ENCODE results near the gene AUNIP.

Gene AUNIP

DNA sequence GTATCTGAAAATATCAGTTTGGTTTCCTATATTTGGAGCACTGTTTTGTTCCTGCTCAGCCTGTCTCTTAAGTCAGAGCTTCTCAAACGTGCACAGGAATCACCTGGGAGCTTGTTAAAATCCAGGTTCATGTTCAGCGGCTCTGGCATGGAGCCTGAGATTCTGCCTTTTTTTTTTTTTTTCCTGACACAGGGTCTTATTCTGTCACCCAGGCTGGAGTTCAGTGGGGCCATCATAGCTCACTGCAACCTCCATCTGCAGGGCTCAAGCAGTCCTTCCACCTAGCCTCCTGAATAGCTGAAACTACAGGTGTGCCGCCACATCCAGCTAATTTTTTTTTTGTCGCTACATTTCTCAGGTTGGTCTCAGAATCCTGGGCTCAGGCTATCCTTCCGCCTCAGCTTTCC, 71.5 kb downstream of the AUNIP start:
- no peak for DNase-seq

DNA sequence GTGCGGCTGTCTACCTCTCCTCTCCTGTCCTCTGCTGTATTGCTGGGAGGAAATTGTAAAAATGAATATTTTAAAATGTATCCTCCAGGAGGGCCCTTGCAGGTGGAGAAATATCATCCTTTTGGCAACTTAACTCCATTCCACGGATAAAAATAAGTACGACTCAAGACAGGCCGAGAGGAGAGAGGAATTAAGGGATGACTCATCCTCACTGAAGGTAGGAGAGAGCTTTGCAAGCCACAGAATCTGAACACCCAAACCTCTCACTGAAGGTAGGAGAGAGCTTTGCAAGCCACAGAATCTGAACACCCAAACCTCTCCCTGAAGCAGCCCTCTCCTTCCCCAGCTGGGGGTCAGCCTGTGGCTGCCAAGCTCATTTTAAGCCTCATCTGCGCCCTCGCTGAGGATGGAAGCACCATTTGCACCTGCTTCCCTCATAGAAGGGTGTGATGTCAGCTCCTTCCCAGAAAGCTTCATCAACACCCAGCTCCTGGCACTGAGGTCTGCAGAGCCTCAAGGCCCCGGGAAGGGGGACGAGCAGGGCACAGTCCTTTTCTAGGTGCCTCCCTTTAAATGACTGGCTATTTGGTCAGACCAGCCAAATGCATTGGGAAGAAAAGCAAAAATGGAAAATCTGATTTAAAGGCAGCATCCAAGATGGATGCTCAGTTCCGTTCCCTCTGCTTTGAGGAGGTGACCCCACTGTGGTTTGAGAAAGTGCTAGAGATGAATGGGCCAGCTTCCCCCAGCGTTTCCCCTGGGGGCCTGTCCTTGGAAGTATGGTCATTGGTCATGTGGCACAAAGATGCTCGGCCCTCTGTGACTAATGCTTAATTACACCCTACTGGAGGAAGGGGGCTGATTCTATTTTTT, 72.1 kb downstream of the AUNIP start:
- no peak for DNase-seq

GRCh38 chr1:25785333-25786067, 73.8 kb downstream of the AUNIP start:
- DNase-seq, result no peak

DNA sequence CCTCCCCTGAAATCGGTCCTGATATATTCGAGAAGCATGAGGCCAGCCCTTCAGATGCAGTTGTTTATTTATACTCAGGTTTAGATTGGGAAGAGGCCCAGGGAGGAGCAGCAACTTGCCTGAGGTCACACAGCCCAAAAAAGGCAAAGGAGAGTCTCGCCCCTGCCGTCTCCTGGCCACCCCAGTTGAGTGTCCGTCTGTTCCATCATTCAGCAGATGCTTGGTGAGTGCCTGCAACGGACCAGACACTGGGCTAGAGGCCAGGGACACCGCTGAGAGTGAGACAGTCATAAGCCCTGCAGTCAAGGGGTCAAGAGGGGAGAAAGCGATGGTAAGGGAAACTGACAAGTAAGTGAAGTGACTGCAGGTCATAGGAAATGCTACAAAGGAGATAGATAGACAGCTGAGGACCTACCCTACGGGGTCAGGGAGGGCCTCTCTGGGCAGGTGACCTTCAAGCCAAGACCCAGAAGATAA, 74.6 kb downstream of the AUNIP start:
- no peak for DNase-seq

Data from activated CD4-positive, alpha-beta T cell treated with anti-CD3 and anti-CD28 coated beads, Interleukin-2, amount 50 U/mL, for 1 hour (primary cell).